ENCODE data around the gene ELP6. TPM values are rescaled to one million over a fixed set of nuclear protein-coding genes. Genes with fewer than 3 reads are reported as not detected.
"Not testable (repeated sequence)": the region's sequence is repeated elsewhere in the genome, so short reads cannot be mapped to it uniquely, and the experiment has no call there.

Gene ELP6
- total RNA-seq, 2 experiments from 2014 or later = 42.2 to 50.1 TPM

- peaks cover 11% of the 10 kb centered on the region for H3K4me1 Mint-ChIP-seq
- H3K9me3 Mint-ChIP-seq = peaks cover 4% of the 10 kb centered on the region
- POLR2A ChIA-PET = no interaction called here
- CTCF ChIA-PET = interaction anchor here (0.6 to 1.2 kb wide), 2 partner anchors 17 to 230 kb away, joined by 3 read pairs; no protein-coding TSS in a partner anchor
- H3K27ac Mint-ChIP-seq = no peak overlapping the region
- H3K4me3 Mint-ChIP-seq = no peak overlapping the region
- no peak for DNase-seq
- no peaks in the 10 kb centered on the region for H3K36me3 Mint-ChIP-seq (ENCODE audit: low read depth)
- no peaks in the 10 kb centered on the region for H3K27me3 Mint-ChIP-seq
Measured at GRCh38 chr3:47525617-47526016, 12.1 kb upstream of the ELP6 start.

GRCh38 chr3:47523310-47524073 lies 10.0 kb upstream of the ELP6 start:
- Mint-ChIP-seq H3K27me3 (no peaks in the 10 kb centered on the region), H3K36me3 (ENCODE audit: low read depth) (no peaks in the 10 kb centered on the region), H3K4me3 (no peak overlapping the region), H3K27ac (peak overlapping the region; percentile 7), H3K9me3 (peaks cover 4% of the 10 kb centered on the region), H3K4me1 (peaks cover 11% of the 10 kb centered on the region)
- no peak for DNase-seq
- CTCF ChIA-PET = interaction anchor here (0.8 to 3.9 kb wide), 6 partner anchors 10 to 467 kb away, joined by 4 to 43 read pairs (median 6); partner anchors contain the start of gene ELP6
- POLR2A ChIA-PET = interaction anchor here (0.6 kb wide), 1 partner anchor 16 kb away, joined by 7 read pairs; no protein-coding TSS in a partner anchor

GRCh38 chr3:47522082-47522987 lies 8.8 kb upstream of the ELP6 start:
- CTCF ChIA-PET = interaction anchor here (0.6 to 3.9 kb wide), 24 partner anchors 9 to 1306 kb away, joined by 3 to 43 read pairs (median 4); partner anchors contain the start of gene ELP6
- no peaks in the 10 kb centered on the region for H3K36me3 Mint-ChIP-seq (ENCODE audit: low read depth)
- H3K27me3 Mint-ChIP-seq = no peaks in the 10 kb centered on the region
- H3K27ac Mint-ChIP-seq = peak overlapping the region; percentile 33
- H3K4me3 Mint-ChIP-seq = no peak overlapping the region
- POLR2A ChIA-PET = interaction anchor here (0.5 to 0.6 kb wide), 2 partner anchors 17 to 266 kb away, joined by 3 to 7 read pairs; no protein-coding TSS in a partner anchor
- H3K9me3 Mint-ChIP-seq = no peaks in the 10 kb centered on the region
- peaks cover 11% of the 10 kb centered on the region for H3K4me1 Mint-ChIP-seq
- DNase-seq = peak; percentile 84

GRCh38 chr3:47520756-47521155 lies 7.2 kb upstream of the ELP6 start:
- no peaks in the 10 kb centered on the region for H3K27me3 Mint-ChIP-seq
- H3K4me3 Mint-ChIP-seq = no peak overlapping the region
- no peak for DNase-seq
- H3K4me1 Mint-ChIP-seq = peaks cover 11% of the 10 kb centered on the region
- H3K9me3 Mint-ChIP-seq = no peaks in the 10 kb centered on the region
- ChIA-PET POLR2A (interaction anchor here (0.6 kb wide), 1 partner anchor 268 kb away, joined by 6 read pairs; no protein-coding TSS in a partner anchor), CTCF (interaction anchor here (0.6 to 3.9 kb wide), 12 partner anchors 8 to 630 kb away, joined by 3 to 43 read pairs (median 7); partner anchors contain the start of gene ELP6)
- no peak overlapping the region for H3K27ac Mint-ChIP-seq
- H3K36me3 Mint-ChIP-seq (ENCODE audit: low read depth) = no peaks in the 10 kb centered on the region

GRCh38 chr3:47517937-47518336 lies 4.4 kb upstream of the ELP6 start:
- H3K27me3 Mint-ChIP-seq = no peaks in the 10 kb centered on the region
- CTCF ChIA-PET = interaction anchor here (1.5 kb wide), 1 partner anchor 97 kb away, joined by 5 read pairs; no protein-coding TSS in a partner anchor
- no peaks in the 10 kb centered on the region for H3K9me3 Mint-ChIP-seq
- peaks cover 16% of the 10 kb centered on the region for H3K4me1 Mint-ChIP-seq
- DNase-seq = no peak
- POLR2A ChIA-PET = no interaction called here
- H3K27ac Mint-ChIP-seq = no peak overlapping the region
- no peak overlapping the region for H3K4me3 Mint-ChIP-seq
- H3K36me3 Mint-ChIP-seq (ENCODE audit: low read depth) = no peaks in the 10 kb centered on the region

GRCh38 chr3:47515864-47516319 lies 2.4 kb upstream of the ELP6 start:
- H3K36me3 Mint-ChIP-seq (ENCODE audit: low read depth) = peaks cover 3% of the 10 kb centered on the region
- DNase-seq = no peak
- ChIA-PET POLR2A (no interaction called here), CTCF (interaction anchor here (0.6 to 1.7 kb wide), 5 partner anchors 85 to 536 kb away, joined by 3 to 4 read pairs (median 3); no protein-coding TSS in a partner anchor)
- H3K4me3 Mint-ChIP-seq = no peak overlapping the region
- H3K9me3 Mint-ChIP-seq = no peaks in the 10 kb centered on the region
- no peak overlapping the region for H3K27ac Mint-ChIP-seq
- H3K4me1 Mint-ChIP-seq = peaks cover 18% of the 10 kb centered on the region
- no peaks in the 10 kb centered on the region for H3K27me3 Mint-ChIP-seq

- Mint-ChIP-seq H3K4me3 (peak overlapping the region; percentile 66), H3K27me3 (no peaks in the 10 kb centered on the region), H3K4me1 (peaks cover 21% of the 10 kb centered on the region), H3K9me3 (no peaks in the 10 kb centered on the region), H3K36me3 (ENCODE audit: low read depth) (peaks cover 7% of the 10 kb centered on the region), H3K27ac (peak overlapping the region; percentile 52)
- CTCF ChIA-PET = interaction anchor here (1.0 to 1.4 kb wide), 4 partner anchors 22 to 274 kb away, joined by 3 to 4 read pairs (median 3); no protein-coding TSS in a partner anchor
- POLR2A ChIA-PET = no interaction called here
- DNase-seq = no peak
Measured at GRCh38 chr3:47515100-47515499, 1.6 kb upstream of the ELP6 start.

GRCh38 chr3:47512416-47513124 lies 942 bp downstream of the ELP6 start:
- Mint-ChIP-seq H3K36me3 (ENCODE audit: low read depth) (peaks cover 18% of the 10 kb centered on the region), H3K27me3 (no peaks in the 10 kb centered on the region), H3K4me3 (peak overlapping the region; percentile 95), H3K9me3 (no peaks in the 10 kb centered on the region), H3K4me1 (peaks cover 21% of the 10 kb centered on the region), H3K27ac (peak overlapping the region; percentile 97)
- ChIA-PET CTCF (interaction anchor here (0.6 to 2.5 kb wide), 4 partner anchors 9 to 91 kb away, joined by 3 to 9 read pairs (median 4); no protein-coding TSS in a partner anchor), POLR2A (interaction anchor here (0.7 kb wide), 1 partner anchor 565 kb away, joined by 4 read pairs; no protein-coding TSS in a partner anchor)
- DNase-seq = peak; percentile 42

- not testable (repeated sequence) for H3K27ac Mint-ChIP-seq, DNase-seq, H3K4me3 Mint-ChIP-seq, H3K4me1 Mint-ChIP-seq, H3K9me3 Mint-ChIP-seq, H3K27me3 Mint-ChIP-seq
- CTCF ChIA-PET = interaction anchor here (0.7 to 0.8 kb wide), 3 partner anchors 11 to 182 kb away, joined by 3 read pairs; no protein-coding TSS in a partner anchor
- POLR2A ChIA-PET = interaction anchor here (0.7 kb wide), 1 partner anchor 19 kb away, joined by 4 read pairs; no protein-coding TSS in a partner anchor
- H3K36me3 Mint-ChIP-seq (ENCODE audit: low read depth) = peaks cover 34% of the 10 kb centered on the region
Measured at GRCh38 chr3:47505267-47505666, 8.2 kb downstream of the ELP6 start.

- ChIA-PET CTCF (interaction anchor here (0.5 kb wide), 1 partner anchor 65 kb away, joined by 6 read pairs; no protein-coding TSS in a partner anchor), POLR2A (no interaction called here)
- H3K4me3 Mint-ChIP-seq = no peak overlapping the region
- no peaks in the 10 kb centered on the region for H3K27me3 Mint-ChIP-seq
- H3K27ac Mint-ChIP-seq = no peak overlapping the region
- no peaks in the 10 kb centered on the region for H3K9me3 Mint-ChIP-seq
- peaks cover 35% of the 10 kb centered on the region for H3K36me3 Mint-ChIP-seq (ENCODE audit: low read depth)
- no peak for DNase-seq
- no peaks in the 10 kb centered on the region for H3K4me1 Mint-ChIP-seq
Measured at GRCh38 chr3:47504113-47504512, 9.4 kb downstream of the ELP6 start.

- Mint-ChIP-seq H3K4me1 (no peaks in the 10 kb centered on the region), H3K4me3 (no peak overlapping the region), H3K27ac (no peak overlapping the region), H3K9me3 (no peaks in the 10 kb centered on the region), H3K36me3 (ENCODE audit: low read depth) (peaks cover 37% of the 10 kb centered on the region), H3K27me3 (no peaks in the 10 kb centered on the region)
- ChIA-PET POLR2A (no interaction called here), CTCF (no interaction called here)
- DNase-seq = no peak
Measured at GRCh38 chr3:47503033-47503432, 10.5 kb downstream of the ELP6 start.

- Mint-ChIP-seq H3K9me3 (no peaks in the 10 kb centered on the region), H3K27ac (no peak overlapping the region), H3K36me3 (ENCODE audit: low read depth) (peaks cover 41% of the 10 kb centered on the region), H3K4me3 (no peak overlapping the region), H3K4me1 (no peaks in the 10 kb centered on the region), H3K27me3 (no peaks in the 10 kb centered on the region)
- no peak for DNase-seq
- ChIA-PET CTCF (interaction anchor here (1.6 kb wide), 1 partner anchor 25 kb away, joined by 3 read pairs; no protein-coding TSS in a partner anchor), POLR2A (no interaction called here)
Measured at GRCh38 chr3:47496892-47497291, 16.6 kb downstream of the ELP6 start.
